Suprapubic skin (tissue), 4 donors: ENCODE data around the gene SIMC1.

ENCODE experiments used
- POLR2A ChIP-seq, 2 donors: fragments of 450-650 bp; IDR thresholded peaks; one replicate each; pipeline ENCODE4 v1.6.1; 2017; ENCODE audit warnings: antibody characterized with exemption in 2 of 2, mild to moderate bottlenecking in 2 of 2, moderate library complexity in 2 of 2
- POLR2AphosphoS5 ChIP-seq, 3 donors: sonication (generic); formaldehyde crosslinking; IDR thresholded peaks; one replicate each; pipeline ENCODE4 v1.6.1; 2017; ENCODE audit warnings: antibody characterized with exemption in 3 of 3

GRCh38 chr5:176320577-176320976 lies 82.4 kb downstream of the SIMC1 start:
- TF ChIP-seq POLR2A (IDR thresholded peaks at IDR 0.05) (no peak), POLR2AphosphoS5 (IDR thresholded peaks at IDR 0.05) (no peak)
